Neural cell (in vitro differentiated cells): Measurements from ENCODE around the gene ASF1B. TPM values are rescaled to one million over a fixed set of nuclear protein-coding genes. Genes with fewer than 3 reads are reported as not detected.
A peak's percentile ranks its signal among the peaks of the same experiment; 100 is the strongest.

ENCODE experiments used
- H2AFZ ChIP-seq: fragments of 200-600, 300-800 bp; sonication (generic), shearing (Covaris generic); 2 replicates; pipeline ENCODE4 v1.6.0; 2014; ENCODE audit warnings: low read depth, mild to moderate bottlenecking, antibody characterized with exemption, low read length, moderate library complexity
- H3F3A ChIP-seq: fragments of 200-600 bp; shearing (Covaris generic); 2 replicates; pipeline ENCODE4 v1.6.1; 2016; ENCODE audit warnings: mild to moderate bottlenecking, moderate library complexity, mixed read lengths, antibody characterized with exemption, low read length; ENCODE audit not compliant: insufficient read depth, poor library complexity, severe bottlenecking
- H3K27ac ChIP-seq: fragments of 200-600, 300-800 bp; sonication (generic), shearing (Covaris generic); 2 replicates; pipeline ENCODE4 v1.5.1; 2014; ENCODE audit warnings: mild to moderate bottlenecking, low read length, moderate library complexity
- H3K27me3 ChIP-seq: fragments of 300-800, 200-600 bp; sonication (generic), shearing (Covaris generic); 2 replicates; pipeline ENCODE4 v1.6.0; 2014; ENCODE audit warnings: mild to moderate bottlenecking, low read depth, low read length, moderate library complexity; ENCODE audit not compliant: insufficient read depth
- H3K36me3 ChIP-seq: fragments of 300-800, 200-600 bp; sonication (generic), shearing (Covaris generic); 2 replicates; pipeline ENCODE4 v1.5.1; 2014; ENCODE audit warnings: mild to moderate bottlenecking, antibody characterized with exemption, low read length, moderate library complexity; ENCODE audit not compliant: insufficient read depth
- H3K4me2 ChIP-seq: fragments of 300-800, 200-600 bp; sonication (generic), shearing (Covaris generic); 2 replicates; pipeline ENCODE4 v1.6.0; 2014; ENCODE audit warnings: mild to moderate bottlenecking, low read length
- H3K4me3 ChIP-seq: fragments of 300-800, 200-600 bp; sonication (generic), shearing (Covaris generic); 2 replicates; pipeline ENCODE4 v1.5.1; 2014; ENCODE audit warnings: mild to moderate bottlenecking, low read length, moderate library complexity
- H3K79me2 ChIP-seq: fragments of 200-600 bp; shearing (Covaris generic); replicated peaks from 2 replicates; pipeline ENCODE4 v1.6.0; 2014; ENCODE audit warnings: mild to moderate bottlenecking, low read length, moderate library complexity; ENCODE audit not compliant: insufficient read depth
- H3K9ac ChIP-seq: fragments of 300-800, 200-600 bp; sonication (generic), shearing (Covaris generic); 2 replicates; pipeline ENCODE4 v1.6.1; 2016; ENCODE audit warnings: mild to moderate bottlenecking, low read length, mixed read lengths
- H3K9me2 ChIP-seq: fragments of 200-600 bp; shearing (Covaris generic); 2 replicates; pipeline ENCODE4 v1.6.1; 2016; ENCODE audit warnings: mild to moderate bottlenecking, low read length, mixed read lengths; ENCODE audit not compliant: insufficient read depth
- H3K9me3 ChIP-seq: fragments of 200-600, 300-800 bp; sonication (generic), shearing (Covaris generic); 2 replicates; pipeline ENCODE4 v1.6.1; 2016; ENCODE audit warnings: mild to moderate bottlenecking, mixed run types, low read length, moderate library complexity, mixed read lengths
- H4K20me1 ChIP-seq: fragments of 200-600 bp; shearing (Covaris generic); 2 replicates; pipeline ENCODE4 v1.6.1; 2016; ENCODE audit warnings: mild to moderate bottlenecking, mixed run types; ENCODE audit not compliant: insufficient read depth
- CTCF ChIP-seq: fragments of 450-650 bp; IDR thresholded peaks from 2 replicates; pipeline ENCODE4 v1.5.1; 2014; ENCODE audit warnings: antibody characterized with exemption, mild to moderate bottlenecking, moderate library complexity; ENCODE audit not compliant: poor library complexity, severe bottlenecking
- EP300 ChIP-seq: fragments of 450-650 bp; conservative IDR thresholded peaks from 2 replicates; pipeline ENCODE4 v1.6.1; 2014; ENCODE audit warnings: antibody characterized with exemption, mild to moderate bottlenecking, moderate library complexity; ENCODE audit not compliant: poor library complexity, severe bottlenecking
- EZH2 ChIP-seq: fragments of 200-600, 300-800 bp; shearing (Covaris generic), sonication (generic); IDR thresholded peaks from 2 replicates; pipeline ENCODE4 v1.6.1; 2014; ENCODE audit warnings: antibody characterized with exemption, low read length, borderline replicate concordance, mild to moderate bottlenecking; ENCODE audit not compliant: insufficient read depth, poor library complexity, severe bottlenecking
- MXI1 ChIP-seq: fragments of 450-650 bp; conservative IDR thresholded peaks from 2 replicates; pipeline ENCODE4 v1.6.1; 2014; ENCODE audit warnings: antibody characterized with exemption, mild to moderate bottlenecking; ENCODE audit not compliant: poor library complexity, severe bottlenecking
- POLR2AphosphoS5 ChIP-seq: IDR thresholded peaks from 2 replicates; pipeline ENCODE4 v1.6.1; 2012
- RAD21 ChIP-seq: fragments of 450-650 bp; conservative IDR thresholded peaks from 2 replicates; pipeline ENCODE4 v1.6.1; 2014; ENCODE audit warnings: antibody characterized with exemption, mild to moderate bottlenecking, moderate library complexity
- REST ChIP-seq: IDR thresholded peaks from 2 replicates; pipeline ENCODE4 v1.6.1; 2012; ENCODE audit warnings: borderline replicate concordance
- SMC3 ChIP-seq: fragments of 450-650 bp; conservative IDR thresholded peaks from 2 replicates; pipeline ENCODE4 v1.6.1; 2014; ENCODE audit warnings: antibody characterized with exemption, mild to moderate bottlenecking, moderate library complexity; ENCODE audit not compliant: poor library complexity
- TAF1 ChIP-seq: IDR thresholded peaks from 2 replicates; pipeline ENCODE4 v1.6.1; 2012; ENCODE audit warnings: low read depth
- polyA plus RNA-seq: library from polyadenylated mRNA; depleted of rRNA; stranded (reverse); fragments of >200 nt; gene quantifications from 2 replicates; pipeline ENCODE4 v1.2.3, GENCODE V29; 2014

The ASF1B gene
- polyA plus RNA-seq, 1 donor from 2014 or later, result 0.32 TPM

DNA sequence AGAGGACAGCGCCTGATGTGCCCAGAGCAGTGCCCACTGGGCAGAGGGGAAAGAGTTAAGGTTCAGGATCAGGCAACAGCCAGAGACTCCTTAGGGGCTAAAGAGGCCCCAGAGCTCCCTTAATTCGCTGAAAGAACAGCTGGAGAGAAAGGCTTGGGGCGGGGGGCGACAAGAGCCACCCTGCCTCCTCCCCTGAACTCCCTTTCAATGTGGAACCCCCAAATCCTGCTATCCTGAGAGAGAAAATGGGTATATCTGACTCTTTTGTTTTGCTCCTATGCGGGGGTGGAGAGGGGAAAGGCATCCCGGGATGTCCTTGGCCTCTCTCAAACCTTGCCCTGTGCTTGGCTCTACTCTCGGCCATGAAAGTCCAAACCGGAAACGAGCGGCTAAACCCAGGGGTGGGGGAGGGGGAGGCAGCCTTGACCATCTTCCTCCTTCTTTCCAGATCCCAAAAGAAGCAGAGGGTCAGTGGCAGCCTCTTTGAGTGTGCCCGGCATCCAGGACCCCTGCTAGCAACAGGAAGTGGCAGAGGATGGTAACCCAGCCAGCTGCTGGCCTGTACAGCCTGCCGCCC lies 23.5 kb downstream of the ASF1B start:
- no peak for TF ChIP-seq SMC3
- TF ChIP-seq POLR2AphosphoS5, result no peak
- no peak for TF ChIP-seq EP300
- no peak for TF ChIP-seq EZH2
- TF ChIP-seq CTCF, result no peak
- no peak for TF ChIP-seq RAD21
- no peak for TF ChIP-seq MXI1
- no peak for TF ChIP-seq TAF1
- no peak for TF ChIP-seq REST
- no peaks in the 10 kb centered on the region for H3K9me2 ChIP-seq
- peak overlapping the region; percentile 39 for H3K9ac ChIP-seq
- H4K20me1 ChIP-seq, result no peaks in the 10 kb centered on the region
- H3K4me2 ChIP-seq, result no peak overlapping the region
- no peak overlapping the region for H2AFZ ChIP-seq
- no peaks in the 10 kb centered on the region for H3K36me3 ChIP-seq
- no peak overlapping the region for H3K27ac ChIP-seq
- H3K27me3 ChIP-seq, result no peaks in the 10 kb centered on the region
- H3K4me3 ChIP-seq, result peak overlapping the region; percentile 52
- no peaks in the 10 kb centered on the region for H3K9me3 ChIP-seq
- peaks cover 29% of the 10 kb centered on the region for H3K79me2 ChIP-seq
- H3F3A ChIP-seq, result no peaks in the 10 kb centered on the region

DNA sequence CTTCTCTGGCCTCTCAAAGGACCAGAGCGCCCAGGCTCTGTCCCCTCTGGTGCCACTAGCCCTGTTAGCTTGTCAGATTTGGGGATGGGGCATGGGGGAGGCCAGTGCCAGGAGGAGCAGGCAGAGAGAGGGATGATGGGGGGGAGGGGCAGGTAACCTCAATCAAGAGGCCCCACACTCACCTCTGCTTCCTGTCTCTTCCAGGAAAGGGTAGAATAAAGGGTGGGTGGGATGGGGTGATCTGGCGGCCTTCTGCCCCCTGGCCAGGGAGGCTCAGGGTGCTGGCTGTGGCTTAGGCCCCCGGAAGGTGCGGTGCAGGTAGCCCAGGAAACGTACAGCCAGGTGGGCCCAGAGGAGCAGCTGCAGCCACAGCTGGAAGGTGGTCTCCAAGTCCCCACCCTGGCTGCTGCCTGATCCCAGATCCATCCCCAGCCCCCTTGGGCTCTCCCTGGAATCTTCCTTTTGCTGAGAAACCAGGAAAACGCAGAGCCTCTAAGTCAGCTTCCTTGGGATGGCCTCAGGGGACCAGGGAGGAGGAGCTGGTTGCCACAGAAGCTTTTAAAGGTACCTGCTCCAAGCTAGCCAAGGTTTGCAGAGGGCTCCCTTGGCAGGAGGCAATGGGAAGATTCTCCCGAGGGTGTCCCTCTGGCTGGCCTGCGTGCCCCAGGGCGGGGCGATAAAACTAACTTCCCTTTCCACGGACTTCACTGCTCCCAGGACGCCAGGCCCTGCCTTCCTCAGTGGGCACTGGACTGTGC lies 24.2 kb downstream of the ASF1B start:
- no peaks in the 10 kb centered on the region for H3K36me3 ChIP-seq
- H3K9me3 ChIP-seq, result no peaks in the 10 kb centered on the region
- peak overlapping the region; percentile 52 for H3K4me3 ChIP-seq
- TF ChIP-seq EP300, result no peak
- no peak for TF ChIP-seq SMC3
- no peak for TF ChIP-seq CTCF
- no peak for TF ChIP-seq RAD21
- no peak for TF ChIP-seq TAF1
- TF ChIP-seq POLR2AphosphoS5, result no peak
- H2AFZ ChIP-seq, result no peak overlapping the region
- peak overlapping the region; percentile 39 for H3K9ac ChIP-seq
- no peak overlapping the region for H3K4me2 ChIP-seq
- no peaks in the 10 kb centered on the region for H3F3A ChIP-seq
- no peak overlapping the region for H3K27ac ChIP-seq
- H3K79me2 ChIP-seq, result peaks cover 29% of the 10 kb centered on the region
- no peaks in the 10 kb centered on the region for H3K27me3 ChIP-seq
- H3K9me2 ChIP-seq, result no peaks in the 10 kb centered on the region
- H4K20me1 ChIP-seq, result no peaks in the 10 kb centered on the region
